Renal cortical epithelial cell (primary cell): ENCODE data around the gene SLC7A8. TPM values are rescaled to one million over a fixed set of nuclear protein-coding genes. Genes with fewer than 3 reads are reported as not detected.
"Not testable (repeated sequence)": the region's sequence is repeated elsewhere in the genome, so short reads cannot be mapped to it uniquely, and the experiment has no call there.

Source experiments
- DNase-seq: peaks from one replicate; pipeline ENCODE4 v3.0.0-alpha.2; 2011; ENCODE audit warnings: low read depth
- total RNA-seq: library from RNA; depleted of rRNA; stranded (reverse); fragments of >200 nt; gene quantifications from 2 replicates; pipeline ENCODE4 v1.2.3, GENCODE V29; 2014

Gene SLC7A8
- total RNA-seq, 1 donor from 2014 or later: 1.1 TPM

- DNase-seq: no peak
Measured at GRCh38 chr14:23114120-23114458, 69.4 kb downstream of the SLC7A8 start.

GRCh38 chr14:23113431-23114119, 69.9 kb downstream of the SLC7A8 start:
- peak; percentile 32 for DNase-seq

DNA sequence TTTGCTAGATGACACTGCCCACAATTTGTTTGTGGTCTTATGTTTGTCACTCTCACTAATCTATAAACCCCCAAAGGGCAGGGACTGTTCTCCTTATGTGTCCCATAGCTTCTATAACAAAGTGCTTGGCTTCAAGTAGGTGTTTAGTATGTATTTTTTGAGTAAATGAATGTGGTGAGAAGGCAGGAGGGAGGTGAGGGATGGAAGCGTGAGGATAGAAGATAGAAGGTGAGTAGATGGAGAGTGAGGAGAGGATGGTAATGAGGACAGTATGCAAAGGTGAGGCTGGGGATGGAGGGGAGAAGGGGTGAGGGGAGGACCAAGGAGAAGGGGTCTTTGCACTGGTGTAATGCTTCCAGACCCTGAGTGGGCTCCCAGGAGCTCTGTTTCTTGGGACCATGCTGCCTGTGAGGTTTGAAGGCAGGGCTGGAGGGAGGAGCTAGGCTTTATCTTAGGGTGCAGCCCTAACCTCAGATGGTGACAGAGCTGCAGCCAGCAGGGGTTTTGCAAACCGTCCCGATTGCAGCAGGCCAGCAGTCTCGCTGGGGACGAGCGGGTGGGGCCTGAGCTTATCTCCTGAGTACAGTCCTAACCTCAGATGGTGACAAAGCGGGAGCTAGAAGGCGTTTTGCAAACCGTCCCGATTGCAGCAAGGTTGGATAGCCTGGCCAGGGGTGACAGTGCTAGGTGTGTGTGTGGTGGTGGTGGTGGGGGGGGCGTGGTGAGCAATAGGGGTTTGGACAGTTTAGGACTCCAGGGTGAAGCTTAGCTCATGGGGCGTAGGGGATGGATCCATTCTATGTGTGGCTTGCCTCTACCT, 70.9 kb downstream of the SLC7A8 start:
- no peak for DNase-seq

DNA sequence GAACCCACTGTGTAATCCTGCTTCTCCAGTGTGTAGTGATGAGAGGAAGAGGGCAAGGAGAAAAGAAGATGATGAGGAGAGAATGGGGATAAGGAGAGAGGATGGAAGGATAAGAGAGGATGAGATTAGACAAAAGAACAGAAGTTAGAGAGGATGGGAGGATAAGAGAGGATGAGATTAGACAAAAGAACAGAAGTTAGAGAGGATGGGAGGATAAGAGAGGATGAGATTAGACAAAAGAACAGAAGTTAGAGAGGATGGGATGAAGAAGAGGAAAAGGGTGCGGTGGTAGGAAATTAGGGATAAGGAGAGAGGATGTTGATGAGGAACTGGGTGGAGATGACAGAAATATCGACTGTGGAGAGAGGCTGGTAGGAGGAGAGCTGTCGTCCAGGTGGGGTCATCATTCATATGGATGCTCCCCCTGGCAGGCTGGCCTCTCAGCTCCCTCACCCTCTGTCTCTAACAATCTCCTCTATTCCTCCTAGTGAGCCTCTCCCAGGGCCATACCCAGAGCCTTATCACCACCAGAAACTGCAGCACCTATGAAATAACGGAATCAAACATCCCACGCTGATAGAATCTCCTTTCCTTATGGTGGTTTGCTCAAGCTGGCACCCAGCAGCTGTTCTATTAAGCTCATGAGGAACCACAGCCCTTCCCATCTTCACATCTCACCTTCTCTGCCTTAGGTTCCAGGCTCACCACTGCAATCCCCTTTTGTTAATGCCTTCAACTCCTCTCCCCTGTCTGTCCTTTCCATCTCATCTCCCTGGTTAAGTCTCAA, 72.7 kb downstream of the SLC7A8 start:
- DNase-seq: no peak

DNA sequence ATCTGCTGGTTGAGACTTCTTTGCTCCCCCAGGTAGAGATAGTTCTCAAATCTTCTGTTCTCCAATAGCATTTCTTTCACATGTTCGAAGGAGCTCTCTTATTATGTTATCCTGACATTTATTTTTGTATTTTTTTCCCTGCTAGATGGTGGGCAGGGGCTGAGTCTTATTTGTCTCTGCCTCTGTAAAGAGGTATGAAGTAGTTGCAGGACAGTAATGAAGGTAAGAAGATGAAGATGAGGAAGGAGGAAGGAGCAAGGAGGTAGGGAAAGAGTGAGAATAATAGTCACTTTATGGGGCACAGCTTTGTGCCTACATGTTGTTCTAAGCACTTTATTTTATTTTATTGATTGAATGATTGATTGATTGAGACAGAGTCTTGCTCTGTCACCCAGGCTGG, 73.7 kb downstream of the SLC7A8 start:
- DNase-seq: no peak

GRCh38 chr14:23108169-23108568, 75.3 kb downstream of the SLC7A8 start:
- not testable (repeated sequence) for DNase-seq

DNA sequence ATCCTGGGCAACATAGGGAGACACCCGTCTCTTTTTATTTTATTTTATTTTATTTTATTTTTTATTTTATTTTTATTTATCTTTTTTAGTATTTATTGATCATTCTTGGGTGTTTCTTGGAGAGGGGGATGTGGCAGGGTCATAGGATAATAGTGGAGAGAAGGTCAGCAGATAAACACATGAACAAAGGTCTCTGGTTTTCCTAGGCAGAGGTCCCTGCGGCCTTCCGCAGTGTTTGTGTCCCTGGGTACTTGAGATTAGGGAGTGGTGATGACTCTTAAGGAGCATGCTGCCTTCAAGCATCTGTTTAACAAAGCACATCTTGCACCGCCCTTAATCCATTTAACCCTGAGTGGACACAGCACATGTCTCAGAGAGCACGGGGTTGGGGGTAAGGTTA, 75.8 kb downstream of the SLC7A8 start:
- DNase-seq: not testable (repeated sequence)

GRCh38 chr14:23106747-23107045, 76.8 kb downstream of the SLC7A8 start:
- DNase-seq: no peak

DNA sequence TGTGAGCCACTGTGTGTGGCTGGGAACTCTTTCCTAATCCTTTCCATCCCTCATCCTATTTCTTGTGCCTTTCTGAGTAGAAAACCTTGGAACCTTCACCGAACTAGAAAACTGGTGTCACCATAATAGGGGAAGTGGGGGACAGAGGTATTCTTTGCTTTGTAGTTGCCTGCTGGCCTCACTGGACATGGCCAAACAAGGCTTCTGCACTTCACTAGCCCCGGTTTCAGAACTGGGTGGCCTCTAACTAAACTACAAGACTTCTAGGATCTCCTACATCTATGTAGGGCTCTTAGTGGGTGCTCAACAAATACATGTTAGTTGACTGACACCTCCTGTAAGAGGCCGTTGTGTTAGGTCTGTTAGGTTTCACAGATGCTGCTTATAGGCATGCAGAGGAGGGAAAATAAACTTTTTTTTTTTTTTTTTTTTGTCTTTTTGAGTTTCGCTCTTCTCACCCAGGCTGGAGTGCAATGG, 78.1 kb downstream of the SLC7A8 start:
- no peak for DNase-seq

GRCh38 chr14:23104591-23105347, 78.7 kb downstream of the SLC7A8 start, which contains the start of gene CIROP:
TSS of gene CIROP (minus strand) at chr14:23104989. CDS start at chr14:23104920, 69 bp downstream.
- no peak for DNase-seq

DNA sequence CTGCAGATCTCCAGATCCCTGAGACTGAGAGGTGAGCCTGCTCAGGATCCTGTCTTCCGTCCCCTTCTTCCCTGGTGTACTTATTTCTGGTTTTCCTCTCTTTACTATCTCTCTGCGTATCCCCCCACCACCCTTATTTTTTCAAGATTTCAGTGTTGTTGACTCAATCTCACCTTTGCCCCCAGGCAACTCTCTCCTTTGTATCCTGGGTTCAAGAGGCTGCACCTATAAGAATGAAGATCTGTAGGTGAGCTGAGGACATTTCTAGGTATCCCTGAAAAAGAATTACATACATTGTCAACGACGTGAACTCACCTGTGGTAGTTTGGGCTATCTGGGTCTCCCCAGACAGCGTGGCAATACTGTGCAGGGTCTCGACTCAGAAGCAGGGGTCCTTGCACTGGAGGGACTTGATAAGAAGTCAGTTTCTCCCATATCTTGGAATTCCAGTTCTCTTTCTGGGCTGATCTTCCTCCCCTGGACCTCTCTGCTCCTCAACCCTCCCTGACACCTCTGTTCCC, 79.3 kb downstream of the SLC7A8 start:
- DNase-seq: no peak

GRCh38 chr14:23103581-23103980, 79.9 kb downstream of the SLC7A8 start:
- no peak for DNase-seq

- no peak for DNase-seq
Measured at GRCh38 chr14:23102801-23103200, 80.7 kb downstream of the SLC7A8 start.

DNA sequence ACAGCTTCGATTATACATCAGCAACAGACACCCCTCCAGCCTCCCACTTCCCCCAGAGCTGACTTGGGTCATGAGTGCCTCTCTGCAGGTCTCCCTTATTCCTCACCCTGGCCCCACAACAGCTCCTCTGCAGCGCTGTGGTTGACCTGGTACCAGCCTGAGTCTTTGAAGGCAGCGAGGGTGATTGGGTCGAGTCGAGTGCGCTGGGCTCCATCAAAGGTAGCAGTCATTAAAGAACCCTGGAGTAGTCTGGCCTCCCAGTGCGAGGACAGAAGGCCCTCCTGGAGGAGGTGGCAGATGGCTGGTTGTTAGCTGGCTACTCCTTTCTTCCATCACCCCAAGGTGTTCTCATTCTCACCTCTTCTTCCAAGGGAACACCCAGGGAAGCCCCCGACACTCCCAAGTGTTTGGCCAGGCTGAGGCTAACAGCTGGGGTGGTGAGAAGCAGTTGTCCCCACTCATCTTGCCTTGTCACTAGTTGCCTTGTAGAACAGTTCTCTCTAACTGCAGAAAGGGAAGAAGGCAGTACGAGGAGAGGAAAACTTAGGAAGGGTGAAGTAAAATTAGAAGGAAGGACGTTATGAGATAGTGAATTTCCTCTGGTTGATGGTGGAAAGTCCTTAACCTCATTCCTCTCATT, 81.4 kb downstream of the SLC7A8 start:
- DNase-seq: no peak

DNA sequence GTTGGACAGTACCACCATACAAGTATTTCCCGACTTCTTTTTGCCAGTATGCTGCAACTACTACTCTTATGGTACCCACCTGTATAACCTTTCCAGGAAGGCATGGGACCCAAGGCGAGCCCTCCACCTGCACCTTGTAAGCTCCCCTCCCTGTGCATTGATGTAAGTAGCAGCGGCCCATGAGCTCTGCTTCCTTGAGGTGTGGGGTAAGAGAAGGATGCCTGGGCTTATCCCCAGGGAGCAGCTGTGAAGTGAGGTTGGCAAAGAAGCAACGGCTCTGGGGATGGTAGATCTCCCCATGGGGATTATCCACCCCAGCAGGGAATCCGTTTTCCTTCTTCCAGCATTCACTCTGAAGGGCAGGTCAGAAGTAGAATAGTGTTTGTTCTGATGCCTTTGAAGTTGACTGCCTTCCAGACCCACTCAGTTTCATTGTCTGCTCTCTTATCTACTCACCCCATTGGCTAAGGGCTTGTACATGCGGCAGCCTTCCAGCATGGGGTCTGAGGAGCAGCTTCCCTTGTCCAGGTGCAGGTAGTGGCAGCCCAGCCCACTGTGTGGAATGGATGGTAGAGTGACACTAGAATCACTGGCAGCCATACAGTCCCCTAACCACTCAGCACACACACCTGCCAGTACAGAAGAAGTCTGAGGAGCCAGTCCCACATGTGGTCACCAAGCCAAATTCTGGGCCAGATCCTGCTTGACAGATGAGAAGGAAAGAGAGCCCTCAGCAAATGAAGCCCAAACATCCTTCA, 82.1 kb downstream of the SLC7A8 start:
- no peak for DNase-seq

- DNase-seq: no peak
Measured at GRCh38 chr14:23099212-23099861, 84.1 kb downstream of the SLC7A8 start.

DNA sequence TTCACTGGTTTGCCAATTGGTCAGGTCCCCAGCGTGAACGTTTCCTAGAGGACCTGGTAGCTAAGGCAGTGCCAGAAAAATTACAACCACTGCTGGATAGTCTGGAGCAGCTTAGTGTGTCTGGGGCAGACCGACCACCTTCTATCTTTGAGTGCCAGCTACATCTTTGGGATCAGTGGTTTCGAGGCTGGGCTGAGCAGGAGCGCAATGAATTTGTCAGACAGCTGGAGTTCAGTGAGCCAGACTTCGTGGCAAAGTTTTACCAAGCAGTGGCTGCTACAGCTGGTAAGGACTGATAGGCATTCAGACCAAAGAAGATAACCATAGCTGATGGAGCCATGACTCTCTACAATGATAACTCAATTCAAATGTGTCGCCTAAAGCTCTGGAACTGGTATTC, 85.7 kb downstream of the SLC7A8 start:
- DNase-seq: no peak

DNA sequence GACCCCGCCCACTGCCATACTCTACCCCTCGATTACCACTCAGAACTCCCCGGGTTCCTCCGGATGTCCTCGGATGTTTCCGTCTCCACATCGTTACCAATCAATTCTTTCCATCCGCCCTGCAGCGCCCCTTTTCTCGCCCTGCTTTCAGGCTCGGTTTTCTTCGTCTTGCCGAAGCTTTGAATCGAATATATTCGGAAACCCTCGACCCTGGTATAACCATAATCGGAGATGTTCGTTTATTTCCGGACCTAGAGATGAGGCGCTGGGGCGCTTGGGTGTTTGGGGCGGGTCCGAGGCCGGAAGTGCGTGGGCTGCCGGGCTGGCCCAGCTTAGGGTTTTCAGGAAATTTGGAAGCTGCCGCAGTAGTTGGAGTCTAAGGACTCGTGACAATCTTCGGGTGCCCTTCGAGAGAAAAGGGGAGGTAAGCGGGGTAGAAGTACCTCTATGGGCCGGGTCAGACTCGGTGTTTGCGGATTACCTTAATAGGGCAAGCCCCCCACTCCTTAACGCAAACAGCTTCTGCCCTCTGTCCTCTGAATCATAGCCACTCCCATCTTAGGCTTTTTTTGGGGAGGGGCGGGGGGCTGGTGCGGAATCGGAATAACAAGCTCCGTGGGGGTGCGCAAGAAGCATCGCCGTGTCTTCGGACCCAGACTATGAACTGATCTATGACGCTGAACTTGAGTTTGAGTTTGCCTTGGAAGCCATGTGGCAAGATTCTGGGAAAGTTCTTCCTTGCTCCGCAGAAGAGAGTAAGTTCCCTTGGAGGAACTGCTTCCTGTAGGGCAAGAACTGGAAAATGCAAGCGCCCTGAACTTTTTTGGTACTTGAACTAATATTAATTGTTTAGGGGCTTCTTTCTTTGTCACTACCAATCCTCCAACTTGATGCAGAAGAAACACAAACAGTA, 88.0 kb downstream of the SLC7A8 start, which contains the start of gene C14orf119:
TSS of gene C14orf119 (plus strand) at position 310 of the 913 bp plus-strand sequence. CDS start 2,154 bp downstream, outside the sequence.
- peak; percentile 99 for DNase-seq
